HG02981 (cell line): ENCODE measurements around the gene SAE1.
A peak's percentile ranks its signal among the peaks of the same experiment; 100 is the strongest.
"Not testable (repeated sequence)": the region's sequence is repeated elsewhere in the genome, so short reads cannot be mapped to it uniquely, and the experiment has no call there.

Experiments
- ATAC-seq: cut with Tn5 transposase; IDR thresholded peaks from one replicate; pipeline ENCODE4 v1.9.1; 2021; ENCODE audit warnings: mild to moderate bottlenecking, moderate library complexity; ENCODE audit not compliant: unreplicated experiment

The SAE1 gene

DNA sequence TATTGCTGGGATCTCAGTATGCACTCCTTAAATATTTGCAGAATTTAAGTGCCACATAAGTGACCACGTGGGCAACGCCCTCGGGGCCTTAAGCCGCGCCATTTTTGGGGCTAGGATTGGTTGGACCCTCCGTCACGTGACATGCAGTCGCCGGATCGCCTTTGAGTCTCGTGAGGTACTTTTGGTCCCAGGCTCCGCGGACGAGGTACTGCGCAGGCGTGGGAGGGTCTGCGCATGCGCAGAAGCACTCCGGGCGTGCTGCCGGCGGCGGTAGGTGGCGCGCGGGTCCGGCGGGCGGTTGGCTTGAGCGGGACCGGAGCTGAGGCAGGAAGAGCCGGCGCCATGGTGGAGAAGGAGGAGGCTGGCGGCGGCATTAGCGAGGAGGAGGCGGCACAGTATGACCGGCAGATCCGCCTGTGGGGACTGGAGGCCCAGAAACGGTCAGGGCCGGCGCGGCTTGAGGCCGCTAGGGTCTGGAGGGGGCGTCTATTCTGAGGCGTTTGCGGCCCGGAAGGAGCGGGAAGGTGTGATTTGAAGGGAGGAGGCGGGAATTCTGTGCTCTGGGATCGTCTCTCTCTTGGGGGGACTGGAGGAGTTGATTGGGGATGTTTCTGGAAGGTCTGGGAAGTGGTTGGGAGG is at the start of gene SAE1:
Gene SAE1, plus strand, starts transcription at position 247 of the 639 bp plus-strand sequence. Its CDS starts 96 bp downstream, at position 343.
- peak; percentile 78 for ATAC-seq

DNA sequence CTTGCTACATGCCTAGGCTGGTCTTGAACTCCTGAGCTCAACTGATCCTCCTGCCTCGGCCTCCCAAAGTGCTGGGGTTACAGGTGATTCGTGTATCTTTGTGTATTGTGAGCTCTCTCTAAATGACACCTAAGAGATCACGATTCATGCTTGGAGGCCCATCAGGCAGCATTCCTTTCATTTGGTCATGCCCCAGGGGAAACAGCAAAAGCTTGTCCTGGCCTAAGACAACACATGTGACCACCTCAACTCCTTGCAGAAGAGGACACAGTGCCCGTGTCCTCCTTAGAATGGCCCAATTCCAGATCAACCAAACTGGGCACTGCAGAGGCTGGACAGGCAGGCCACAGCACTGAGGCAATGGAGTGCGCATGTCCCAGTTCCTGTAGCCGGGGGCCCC is 49.5 kb upstream of the SAE1 start:
- ATAC-seq = no peak

DNA sequence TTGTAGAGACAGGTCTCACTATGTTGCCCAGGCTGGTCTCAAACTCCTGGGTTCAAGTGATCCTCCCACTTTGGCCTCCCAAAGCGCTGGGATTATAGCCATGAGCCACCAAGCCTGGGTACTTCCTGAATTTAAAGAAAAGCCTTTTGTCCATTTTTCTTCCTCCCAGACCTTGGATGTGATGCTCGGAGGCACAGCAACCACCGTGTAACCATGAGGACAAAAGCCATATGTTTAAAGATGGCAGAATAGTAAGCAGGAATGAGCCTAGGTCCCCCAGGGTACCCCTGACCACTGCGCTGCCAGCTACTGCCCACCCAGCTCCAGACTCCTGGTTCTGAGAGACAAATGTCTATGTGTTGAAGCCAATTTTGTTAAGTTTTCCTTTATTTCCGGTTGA is 48.1 kb upstream of the SAE1 start:
- ATAC-seq = no peak

DNA sequence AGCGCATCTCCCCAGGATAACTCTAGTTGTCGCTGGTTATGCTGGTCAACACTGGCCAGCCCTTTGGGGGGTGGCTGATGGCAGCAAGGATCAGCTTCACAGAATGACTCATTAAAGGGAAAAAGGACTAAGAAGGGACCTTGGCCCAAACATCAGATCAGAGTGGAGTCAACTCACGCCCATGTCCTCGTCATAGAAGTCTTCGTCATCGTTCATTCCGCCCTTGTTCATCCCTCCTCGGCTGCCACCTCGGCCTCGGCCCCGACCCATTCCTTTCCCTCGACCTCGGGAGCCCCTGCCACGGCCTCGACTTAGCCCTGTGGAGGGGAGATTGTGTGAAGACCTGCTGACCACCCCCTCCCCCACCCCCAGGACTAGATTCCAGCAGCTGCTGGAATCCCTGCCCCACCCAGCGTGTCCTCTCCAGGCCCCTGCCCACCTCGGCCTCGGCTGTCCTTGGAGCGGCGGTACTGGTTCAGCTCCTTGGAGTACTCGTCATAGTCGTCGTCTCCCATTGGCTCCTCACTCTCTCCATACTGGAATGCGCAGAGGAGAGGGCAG is 45.7 kb upstream of the SAE1 start:
- ATAC-seq = no peak

DNA sequence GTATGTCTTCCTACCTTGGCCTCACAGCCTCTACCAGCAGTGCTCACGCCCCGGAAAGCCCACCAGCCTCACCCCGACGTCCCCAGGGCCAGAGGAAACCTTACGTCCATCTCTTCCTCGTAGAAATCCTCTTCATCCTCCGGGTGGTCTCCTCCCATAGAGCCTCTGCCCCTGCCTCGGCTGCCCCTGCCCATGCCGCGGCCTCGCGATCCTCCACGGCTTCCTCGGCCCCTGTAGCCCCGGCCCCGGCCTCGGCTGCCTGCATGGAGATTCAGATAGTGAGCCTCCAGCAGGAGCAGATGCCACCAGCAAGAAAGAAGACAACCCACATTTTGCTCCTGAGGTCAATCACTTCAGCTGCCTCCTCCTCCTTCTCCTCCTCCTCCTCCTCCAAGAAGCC is 44.4 kb upstream of the SAE1 start:
- no peak for ATAC-seq

DNA sequence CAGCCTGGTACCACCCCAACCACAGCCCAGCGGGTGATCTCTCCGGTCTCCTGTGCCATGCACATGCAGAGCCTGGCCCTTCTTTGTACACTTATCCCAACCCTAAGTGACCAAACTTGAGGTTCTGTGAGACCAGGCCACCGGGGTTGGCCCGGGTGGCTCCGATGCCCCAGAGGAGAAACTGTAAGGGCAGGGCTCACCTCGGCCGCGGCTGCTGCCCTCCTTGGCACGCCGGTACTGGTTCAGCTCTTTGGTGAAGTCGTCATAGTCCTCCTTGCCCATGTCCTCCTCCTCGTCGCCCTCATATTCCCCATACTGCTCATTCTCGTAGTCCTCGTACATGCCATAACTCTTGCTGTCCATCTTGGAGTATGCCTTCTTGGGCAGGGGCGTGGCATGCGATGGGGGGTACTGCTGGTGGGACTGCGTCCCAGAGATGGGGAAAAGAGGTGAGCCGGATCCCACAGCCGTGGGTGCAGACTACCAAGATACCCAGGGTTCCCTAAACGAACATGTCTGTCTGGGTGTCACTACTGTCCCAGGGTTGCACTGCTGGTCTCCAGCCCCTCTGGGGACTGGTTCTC is 40.8 kb upstream of the SAE1 start:
- ATAC-seq = no peak

DNA sequence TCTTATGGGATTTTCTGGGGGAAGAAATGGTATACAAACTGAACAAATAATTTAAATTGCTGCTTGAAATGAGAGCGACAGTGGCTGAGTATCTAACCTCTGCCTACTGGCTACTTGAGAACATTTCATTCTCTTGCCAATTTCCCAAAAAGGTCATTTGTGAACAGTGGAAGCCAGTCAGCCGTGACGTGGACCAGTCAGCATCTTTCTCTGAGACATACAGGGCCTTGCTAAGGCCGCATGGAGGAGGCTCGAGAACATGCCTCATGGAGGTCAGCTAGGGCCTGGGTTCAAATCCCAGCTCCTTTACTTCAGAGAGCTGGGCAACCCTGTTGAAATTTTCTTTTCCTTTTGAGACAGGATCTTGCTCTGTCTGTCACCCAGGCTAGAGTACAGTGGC is 37.4 kb upstream of the SAE1 start:
- ATAC-seq = no peak

DNA sequence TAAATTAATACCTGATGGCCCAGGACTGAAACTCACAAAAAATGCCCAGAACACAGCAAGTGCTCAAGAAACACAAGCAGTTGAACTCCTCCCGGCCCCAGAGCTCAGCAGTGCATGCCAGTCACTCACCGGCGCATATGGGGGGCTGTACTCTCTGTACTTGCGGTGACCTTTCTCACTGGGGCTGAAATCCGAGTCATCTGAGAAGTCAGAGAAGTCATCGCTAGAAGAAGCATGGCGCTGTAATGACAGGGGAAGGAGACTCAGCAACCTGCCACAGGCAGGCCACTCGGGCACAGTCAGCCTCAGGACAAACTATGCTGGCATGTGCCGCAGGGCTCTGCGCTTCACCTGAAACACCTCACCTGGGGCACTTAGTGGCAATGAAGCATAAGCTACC is 36.8 kb upstream of the SAE1 start:
- no peak for ATAC-seq

DNA sequence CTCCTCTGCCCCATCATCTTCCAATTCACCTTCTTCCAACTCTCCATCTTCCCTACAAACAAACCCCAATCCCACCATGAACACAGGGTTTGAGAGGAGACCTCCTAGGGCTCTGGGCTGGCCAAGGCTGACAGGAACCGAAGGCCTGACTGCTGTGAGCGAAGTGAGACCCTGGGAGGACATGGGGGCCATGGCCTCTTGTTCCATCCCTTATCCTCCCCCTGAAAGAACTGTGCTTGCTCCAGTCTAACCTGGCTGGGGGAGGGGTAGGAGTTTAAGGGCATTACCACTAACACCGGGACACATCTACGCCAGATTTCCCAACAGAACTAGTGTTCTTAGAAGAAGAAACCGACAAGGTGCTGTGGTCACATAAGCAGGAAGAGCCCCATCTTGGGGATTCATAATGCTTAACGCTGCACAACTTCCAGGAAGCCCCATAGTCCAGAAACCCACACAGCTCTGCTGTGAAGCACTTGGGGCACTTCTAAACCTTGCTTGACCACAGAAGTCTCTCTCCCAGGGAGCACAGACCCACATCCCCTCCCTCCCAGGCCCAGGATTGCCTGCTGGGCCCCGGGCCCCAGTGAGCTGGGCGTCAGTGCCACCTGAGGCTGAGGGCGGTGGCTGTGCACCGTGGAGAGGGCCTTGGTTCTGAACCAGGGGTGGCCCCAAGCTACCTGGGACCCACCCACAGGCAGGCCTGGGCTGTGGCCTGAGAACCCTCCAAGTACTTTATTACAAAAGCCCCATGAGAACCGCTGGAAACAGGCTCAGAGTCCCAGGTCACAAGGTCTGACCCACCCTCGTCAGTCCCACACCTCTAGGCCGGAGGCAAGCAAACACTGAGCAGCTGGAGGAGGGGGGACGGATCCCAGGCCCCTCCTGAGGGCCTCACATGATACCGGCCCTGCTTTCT is 35.8 kb upstream of the SAE1 start:
- ATAC-seq = no peak

DNA sequence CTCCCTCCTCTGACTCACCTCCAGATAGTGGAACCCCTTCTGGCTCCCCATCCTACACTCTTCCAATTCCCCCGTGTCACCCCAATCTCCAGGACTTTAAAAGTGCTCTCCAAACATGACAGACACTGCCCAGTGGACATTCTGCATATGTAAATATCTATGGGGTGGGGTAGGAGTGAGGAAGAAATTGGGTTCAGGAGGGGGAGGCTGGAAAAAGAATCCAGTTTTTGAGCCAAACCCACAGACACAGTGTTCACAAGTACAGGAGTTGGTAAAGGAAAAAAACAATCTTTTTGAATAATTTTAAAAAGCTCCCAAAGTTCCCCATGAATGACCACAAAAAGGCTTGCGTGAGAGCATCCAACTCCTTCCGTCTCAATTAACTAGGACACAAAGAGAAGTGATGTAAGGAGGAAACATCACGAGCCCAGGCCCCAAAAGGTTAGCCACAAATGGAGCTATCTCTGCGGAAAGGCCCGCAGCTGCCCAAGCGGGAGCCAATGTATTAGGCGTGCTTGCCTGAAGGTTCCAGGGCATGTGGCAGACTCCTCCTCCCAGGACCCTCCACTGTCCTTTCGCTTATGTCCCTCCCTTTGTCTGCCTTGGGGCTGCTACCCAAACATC is 35.0 kb upstream of the SAE1 start:
- no peak for ATAC-seq

DNA sequence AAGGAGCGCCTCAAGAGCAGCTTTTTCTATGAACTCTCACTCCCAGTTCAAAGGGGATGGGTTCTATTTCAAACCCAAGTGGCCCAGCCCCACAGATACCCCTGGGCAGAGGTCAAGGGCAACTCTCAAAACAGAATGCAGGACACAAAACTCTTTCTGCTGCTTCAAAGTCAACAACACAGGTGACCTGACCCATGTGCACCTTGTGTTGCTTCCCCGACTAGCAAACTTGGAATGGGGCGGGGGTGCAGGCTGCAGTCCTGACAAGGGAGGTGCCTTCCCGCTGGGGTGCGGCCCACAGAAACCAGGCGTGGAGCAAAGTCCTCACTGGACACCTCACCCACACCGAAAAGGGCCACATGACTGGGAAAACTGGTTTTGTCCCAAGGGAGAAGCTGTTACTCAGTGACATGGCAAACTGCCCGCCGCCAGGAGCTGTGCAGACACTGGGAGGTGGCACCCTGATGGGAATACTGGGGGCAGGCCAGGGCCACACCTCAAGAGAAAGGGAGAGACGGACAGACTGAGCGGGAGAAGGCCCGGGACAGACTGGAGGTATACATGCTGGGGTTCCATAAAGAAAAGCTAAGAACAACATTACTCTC is 34.4 kb upstream of the SAE1 start:
- ATAC-seq = no peak

DNA sequence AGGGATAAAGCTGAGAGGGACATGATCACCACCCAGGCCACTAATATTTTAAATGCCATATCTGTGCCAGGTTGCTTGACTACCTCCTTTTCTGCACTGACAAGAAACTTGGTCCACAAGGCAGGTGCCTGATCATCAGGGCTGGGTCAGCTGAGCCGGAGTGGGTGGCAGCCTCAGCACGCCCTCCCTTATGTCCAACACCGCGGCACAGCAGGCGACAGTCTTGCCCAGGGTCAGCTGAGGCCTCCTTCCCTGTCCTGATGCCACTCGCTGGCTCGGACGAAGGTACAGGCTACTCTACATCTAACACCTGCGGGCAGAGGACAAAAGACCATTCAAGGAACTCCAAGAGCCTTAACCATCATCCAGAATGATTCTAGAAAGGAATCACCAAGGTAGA is 33.9 kb upstream of the SAE1 start:
- no peak for ATAC-seq

DNA sequence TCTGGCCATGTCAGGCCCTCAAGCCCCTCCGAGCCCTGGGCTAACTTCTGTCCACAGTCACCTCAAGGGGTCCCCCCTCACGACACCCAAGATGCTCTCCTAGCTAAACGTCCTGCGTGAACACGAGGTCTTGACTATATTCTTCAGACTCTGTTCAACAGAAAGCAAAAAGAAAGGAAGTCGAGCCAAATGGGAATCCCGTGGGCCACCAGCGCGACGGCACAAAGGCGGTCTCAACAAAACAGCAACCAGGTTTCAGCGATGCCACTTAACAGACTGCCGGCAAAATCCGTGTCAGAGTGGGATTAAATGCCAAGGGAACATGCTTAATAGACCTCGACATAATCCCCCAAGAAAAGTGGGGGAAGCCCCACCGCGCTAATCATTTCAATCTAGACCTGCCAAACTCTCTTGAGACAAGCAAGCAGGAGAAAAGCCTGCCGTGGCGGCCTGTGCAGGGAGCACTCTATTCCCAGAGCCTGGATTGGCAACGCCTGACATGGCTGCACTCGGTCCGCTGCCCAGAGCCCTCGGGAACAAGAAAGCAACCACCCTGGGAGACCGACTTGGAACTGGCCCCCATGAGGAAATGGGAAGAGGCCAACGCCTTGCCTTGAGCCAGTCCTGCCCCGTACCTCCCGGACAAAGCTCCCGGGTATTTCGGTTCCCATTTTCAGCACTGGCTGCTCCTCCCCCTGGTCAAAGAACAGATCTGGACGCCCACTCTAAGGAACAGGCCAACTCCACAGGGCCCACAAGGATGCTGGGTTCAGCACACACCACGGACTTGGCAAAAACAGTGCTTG is 33.0 kb upstream of the SAE1 start:
- no peak for ATAC-seq

DNA sequence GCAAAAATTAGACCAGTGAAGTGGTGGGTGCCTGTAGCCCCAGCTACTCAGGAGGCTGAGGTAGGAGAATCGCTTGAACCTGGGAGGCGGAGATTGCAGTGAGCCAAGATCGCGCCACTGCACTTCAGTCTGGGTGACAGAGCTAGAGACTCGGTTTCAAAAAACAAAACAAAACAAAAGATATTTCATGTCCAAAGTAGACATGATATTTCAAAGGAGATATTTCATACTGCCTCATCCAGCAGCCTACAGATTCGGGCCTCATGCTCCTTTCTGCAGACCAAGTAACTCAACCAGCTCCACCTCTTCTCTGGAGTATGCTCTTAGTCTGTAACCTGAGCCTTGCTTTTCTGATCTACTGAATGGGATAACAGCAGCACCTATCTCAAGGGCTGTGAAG is 32.0 kb upstream of the SAE1 start:
- ATAC-seq = no peak

DNA sequence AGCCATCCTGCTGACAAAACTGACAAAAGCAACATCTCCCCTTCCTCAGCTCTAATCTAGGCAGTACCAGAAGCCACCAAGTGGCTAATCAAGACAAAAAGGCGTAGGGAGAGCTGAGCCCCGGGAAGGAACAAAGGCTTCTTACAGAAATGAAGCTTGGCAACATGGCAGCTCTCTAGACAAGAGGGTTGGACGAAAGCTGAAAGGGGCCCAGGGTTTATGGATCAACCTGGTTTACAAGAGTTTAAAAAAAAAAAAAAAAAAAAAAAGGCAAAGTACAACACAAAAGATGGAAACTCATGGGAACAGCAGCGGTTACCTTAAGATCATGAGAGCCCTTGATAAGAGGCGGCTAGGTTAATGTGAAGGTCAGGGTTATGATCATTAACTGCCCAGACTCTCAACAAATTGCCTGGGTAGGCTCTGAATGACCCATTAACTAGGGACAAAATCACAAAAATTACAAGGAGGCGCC is 31.0 kb upstream of the SAE1 start:
- ATAC-seq = no peak

DNA sequence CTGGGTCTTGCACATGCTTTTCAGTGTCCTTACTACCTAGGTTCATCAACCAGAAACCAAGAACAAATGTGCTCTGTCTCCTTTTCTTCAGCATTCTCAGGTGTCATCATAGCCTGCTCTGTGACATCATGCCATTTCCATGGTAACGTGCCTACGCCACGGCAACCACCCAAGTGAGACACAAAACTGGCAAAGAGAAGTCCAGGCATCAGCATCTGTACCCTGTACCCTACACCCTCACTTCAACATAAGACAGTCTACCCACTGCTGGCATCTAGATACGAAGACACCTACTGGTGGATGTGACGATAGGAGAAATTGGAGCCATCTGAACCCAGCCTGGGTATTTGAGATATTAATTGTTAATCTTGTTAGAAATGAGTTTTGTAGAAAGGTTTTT is 30.3 kb upstream of the SAE1 start:
- ATAC-seq = no peak

DNA sequence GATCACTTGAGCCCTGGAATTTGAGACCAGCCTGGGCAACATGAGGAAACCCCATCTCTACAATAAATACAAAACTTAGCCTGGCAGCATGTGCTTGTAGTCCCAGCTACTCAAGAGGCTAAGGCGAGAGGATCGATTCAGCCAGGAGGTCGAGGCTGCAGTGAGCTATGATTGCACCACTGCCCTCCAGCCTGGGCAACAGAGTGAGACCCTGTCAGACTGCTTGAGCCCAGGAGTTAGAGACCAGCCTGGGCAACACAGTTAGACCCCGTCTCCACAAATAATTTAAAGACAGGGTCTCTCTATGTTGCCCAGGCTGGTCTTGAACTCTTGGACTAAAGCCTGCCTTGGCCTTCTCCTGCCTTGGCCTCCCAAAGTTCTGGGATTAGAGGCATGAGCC is 29.5 kb upstream of the SAE1 start:
- not testable (repeated sequence) for ATAC-seq

DNA sequence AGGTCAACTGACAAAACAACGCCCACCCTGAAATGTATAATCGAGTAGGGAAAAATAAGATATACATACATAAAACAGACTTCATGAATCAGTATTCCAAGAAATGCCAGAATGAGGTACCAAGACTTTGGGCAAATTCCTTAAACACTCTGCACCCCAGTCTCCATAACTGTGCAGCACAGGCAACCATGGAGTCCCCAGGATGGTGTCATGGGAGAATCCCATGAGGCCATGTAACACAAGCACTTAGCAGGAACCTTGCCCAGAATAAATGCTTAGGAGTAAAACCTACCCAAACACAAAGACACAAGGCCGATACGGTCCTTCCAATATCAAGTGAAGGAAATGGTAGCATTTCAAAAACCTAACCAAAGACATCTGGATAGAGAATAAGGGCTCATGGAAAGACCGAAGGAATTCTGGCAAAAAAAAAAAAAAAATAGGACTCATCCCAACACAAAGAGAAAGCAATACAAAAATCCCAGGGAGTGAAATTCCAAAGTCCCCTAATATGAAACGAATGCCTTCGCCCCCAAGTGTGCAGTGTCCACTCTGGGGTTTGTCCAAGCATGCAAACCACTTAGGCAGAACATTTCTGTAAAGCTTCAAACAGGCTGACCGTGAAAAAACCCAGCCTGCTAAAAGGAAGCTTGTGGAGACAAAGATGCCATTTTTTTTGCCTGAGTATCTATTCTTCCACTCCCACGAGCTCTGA is 28.1 kb upstream of the SAE1 start:
- ATAC-seq = no peak

DNA sequence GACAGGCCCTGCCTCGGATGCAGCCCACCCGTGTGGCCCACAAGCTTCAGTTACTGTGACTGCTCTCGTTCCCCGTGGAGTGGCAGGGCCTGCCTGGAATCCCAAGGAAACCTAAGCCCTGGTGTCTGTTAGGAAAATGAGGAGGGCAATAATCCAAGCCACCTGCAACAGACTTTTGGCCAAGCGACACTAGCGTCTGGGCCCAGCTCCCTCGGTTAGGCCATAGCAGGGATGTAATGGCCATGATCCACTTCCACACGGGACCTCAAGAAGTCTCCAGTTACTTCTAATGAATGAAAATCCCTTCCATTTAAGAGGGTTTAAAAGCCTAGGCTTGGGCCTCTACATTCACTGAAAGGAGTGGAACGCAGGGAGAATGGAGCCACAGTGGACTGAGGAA is 26.0 kb upstream of the SAE1 start:
- ATAC-seq = no peak
